Measurements from ENCODE around the gene SRPRB.
"Not testable (repeated sequence)": the region's sequence is repeated elsewhere in the genome, so short reads cannot be mapped to it uniquely, and the experiment has no call there.

The SRPRB gene

DNA sequence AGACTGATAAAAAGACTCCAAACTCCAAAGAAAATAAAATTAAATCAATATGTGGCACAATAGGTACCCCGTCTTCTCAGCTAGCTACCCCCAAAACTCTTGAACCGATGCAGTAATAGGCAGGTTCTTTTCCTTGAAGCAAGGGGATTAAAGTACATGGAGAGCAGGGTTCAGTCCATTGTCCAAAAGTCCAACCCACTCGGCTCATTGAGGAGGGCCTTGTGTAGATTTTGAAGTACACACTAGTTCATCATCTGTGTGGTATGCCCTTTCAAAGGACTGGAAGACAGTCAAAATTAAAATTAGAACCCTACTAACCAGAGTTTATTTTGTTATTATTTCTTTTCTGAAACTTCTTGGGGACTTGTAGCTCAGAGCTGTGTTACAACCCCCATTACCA, 36.1 kb upstream of the SRPRB start:
- H3K4me1 Mint-ChIP-seq (ENCODE audit: low read depth), result no peaks in the 10 kb centered on the region
- H3K27ac Mint-ChIP-seq, result no peak overlapping the region
- no peaks in the 10 kb centered on the region for H3K36me3 Mint-ChIP-seq (ENCODE audit: low read depth)
- no peak overlapping the region for H3K4me3 Mint-ChIP-seq
- peaks cover 6% of the 10 kb centered on the region for H3K27me3 Mint-ChIP-seq (ENCODE audit: low read depth)
- no peaks in the 10 kb centered on the region for H3K9me3 Mint-ChIP-seq

GRCh38 chr3:133773732-133774131, 31.9 kb upstream of the SRPRB start:
- H3K27ac Mint-ChIP-seq, result no peak overlapping the region
- no peaks in the 10 kb centered on the region for H3K36me3 Mint-ChIP-seq (ENCODE audit: low read depth)
- no peaks in the 10 kb centered on the region for H3K9me3 Mint-ChIP-seq

DNA sequence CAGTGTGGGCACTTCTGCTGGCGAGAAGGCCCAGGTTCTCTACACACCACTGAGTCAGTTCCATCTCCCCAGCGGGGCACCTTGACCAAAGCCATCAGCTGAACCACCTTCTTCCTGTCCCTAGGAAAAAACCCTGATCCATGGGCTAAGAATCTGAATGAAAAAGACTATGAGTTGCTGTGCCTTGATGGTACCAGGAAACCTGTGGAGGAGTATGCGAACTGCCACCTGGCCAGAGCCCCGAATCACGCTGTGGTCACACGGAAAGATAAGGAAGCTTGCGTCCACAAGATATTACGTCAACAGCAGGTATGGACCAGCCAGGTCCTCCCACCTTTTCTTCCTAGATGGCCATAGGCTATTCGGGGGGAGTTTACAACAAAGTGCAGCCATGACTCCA, 30.3 kb upstream of the SRPRB start:
- no peaks in the 10 kb centered on the region for H3K9me3 Mint-ChIP-seq
- no peak overlapping the region for H3K27ac Mint-ChIP-seq
- H3K4me1 Mint-ChIP-seq (ENCODE audit: low read depth), result no peaks in the 10 kb centered on the region
- H3K36me3 Mint-ChIP-seq (ENCODE audit: low read depth), result no peaks in the 10 kb centered on the region
- peaks cover 19% of the 10 kb centered on the region for H3K27me3 Mint-ChIP-seq (ENCODE audit: low read depth)
- no peak overlapping the region for H3K4me3 Mint-ChIP-seq

More at GRCh38 chr3:133773732-133774131, 31.9 kb upstream of the SRPRB start:
- no peak overlapping the region for H3K4me3 Mint-ChIP-seq
- H3K27me3 Mint-ChIP-seq (ENCODE audit: low read depth), result peaks cover 10% of the 10 kb centered on the region
- no peaks in the 10 kb centered on the region for H3K4me1 Mint-ChIP-seq (ENCODE audit: low read depth)

GRCh38 chr3:133775835-133776234, 29.8 kb upstream of the SRPRB start:
- H3K9me3 Mint-ChIP-seq, result no peaks in the 10 kb centered on the region
- H3K4me1 Mint-ChIP-seq (ENCODE audit: low read depth), result no peaks in the 10 kb centered on the region
- H3K27ac Mint-ChIP-seq, result no peak overlapping the region
- H3K27me3 Mint-ChIP-seq (ENCODE audit: low read depth), result peaks cover 19% of the 10 kb centered on the region
- no peak overlapping the region for H3K4me3 Mint-ChIP-seq
- no peaks in the 10 kb centered on the region for H3K36me3 Mint-ChIP-seq (ENCODE audit: low read depth)

- H3K4me1 Mint-ChIP-seq (ENCODE audit: low read depth), result no peaks in the 10 kb centered on the region
- H3K9me3 Mint-ChIP-seq, result no peaks in the 10 kb centered on the region
- no peak overlapping the region for H3K27ac Mint-ChIP-seq
- H3K4me3 Mint-ChIP-seq, result no peak overlapping the region
- H3K27me3 Mint-ChIP-seq (ENCODE audit: low read depth), result peaks cover 25% of the 10 kb centered on the region
- H3K36me3 Mint-ChIP-seq (ENCODE audit: low read depth), result no peaks in the 10 kb centered on the region
These were observed 28.7 kb upstream of the SRPRB start for GRCh38 chr3:133776794-133777438.

GRCh38 chr3:133777807-133778568, 27.6 kb upstream of the SRPRB start:
- H3K4me1 Mint-ChIP-seq (ENCODE audit: low read depth), result no peaks in the 10 kb centered on the region
- no peak overlapping the region for H3K4me3 Mint-ChIP-seq

GRCh38 chr3:133779626-133780203, 25.9 kb upstream of the SRPRB start:
- H3K9me3 Mint-ChIP-seq, result no peaks in the 10 kb centered on the region
- no peak overlapping the region for H3K27ac Mint-ChIP-seq
- peaks cover 32% of the 10 kb centered on the region for H3K27me3 Mint-ChIP-seq (ENCODE audit: low read depth)
- no peaks in the 10 kb centered on the region for H3K36me3 Mint-ChIP-seq (ENCODE audit: low read depth)
- no peaks in the 10 kb centered on the region for H3K4me1 Mint-ChIP-seq (ENCODE audit: low read depth)
- H3K4me3 Mint-ChIP-seq, result no peak overlapping the region

More at GRCh38 chr3:133777807-133778568, 27.6 kb upstream of the SRPRB start:
- no peaks in the 10 kb centered on the region for H3K36me3 Mint-ChIP-seq (ENCODE audit: low read depth)
- no peak overlapping the region for H3K27ac Mint-ChIP-seq
- H3K9me3 Mint-ChIP-seq, result no peaks in the 10 kb centered on the region
- peaks cover 32% of the 10 kb centered on the region for H3K27me3 Mint-ChIP-seq (ENCODE audit: low read depth)

DNA sequence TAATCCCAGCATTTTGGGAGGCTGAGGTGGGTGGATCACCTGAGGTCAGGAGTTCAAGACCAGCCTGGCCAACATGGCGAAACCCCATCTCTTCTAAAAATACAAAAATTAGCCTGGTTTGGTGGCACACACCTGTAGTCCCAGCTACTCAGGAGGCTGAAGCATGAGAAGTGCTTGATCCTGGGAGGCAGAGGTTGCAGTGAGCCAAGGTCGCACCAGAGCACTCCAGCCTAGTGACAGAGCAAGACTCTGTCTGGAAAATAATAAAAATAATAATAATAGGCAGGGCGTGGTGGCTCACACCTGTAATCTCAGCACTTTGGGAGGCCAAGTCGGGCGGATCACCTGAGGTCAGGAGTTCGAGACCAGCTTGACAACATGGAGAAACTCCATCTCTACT, 24.9 kb upstream of the SRPRB start:
- H3K4me3 Mint-ChIP-seq; H3K27ac Mint-ChIP-seq; H3K4me1 Mint-ChIP-seq (ENCODE audit: low read depth): not testable (repeated sequence)

DNA sequence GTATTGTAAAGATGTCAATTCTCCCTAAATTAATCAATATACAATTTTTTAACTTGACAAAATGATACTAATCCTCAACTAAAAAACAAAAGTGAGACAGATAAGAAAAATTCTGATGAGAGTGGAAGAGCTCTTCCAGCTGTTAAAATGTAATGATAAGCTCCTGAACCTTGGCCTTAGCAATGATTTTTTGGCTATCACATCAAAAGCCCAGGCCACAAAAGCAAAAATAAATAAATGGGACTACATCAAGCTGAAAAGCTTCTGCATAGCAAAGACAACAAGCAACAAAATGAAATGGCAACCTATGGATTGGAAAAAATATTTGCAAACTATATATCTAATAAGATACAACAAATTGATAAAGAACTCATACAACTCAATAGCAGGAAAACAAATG, 24.0 kb upstream of the SRPRB start:
- Mint-ChIP-seq H3K4me1 (ENCODE audit: low read depth) (no peaks in the 10 kb centered on the region), H3K27me3 (ENCODE audit: low read depth) (peaks cover 31% of the 10 kb centered on the region), H3K27ac (no peak overlapping the region), H3K36me3 (ENCODE audit: low read depth) (no peaks in the 10 kb centered on the region), H3K9me3 (no peaks in the 10 kb centered on the region), H3K4me3 (no peak overlapping the region)

More for the DNA sequence above, 24.9 kb upstream of the SRPRB start:
- H3K36me3 Mint-ChIP-seq (ENCODE audit: low read depth); H3K9me3 Mint-ChIP-seq: not testable (repeated sequence)
- H3K27me3 Mint-ChIP-seq (ENCODE audit: low read depth), result peaks cover 27% of the 10 kb centered on the region

- Mint-ChIP-seq H3K36me3 (ENCODE audit: low read depth) (no peaks in the 10 kb centered on the region), H3K4me1 (ENCODE audit: low read depth) (no peaks in the 10 kb centered on the region), H3K9me3 (no peaks in the 10 kb centered on the region), H3K27me3 (ENCODE audit: low read depth) (peaks cover 31% of the 10 kb centered on the region), H3K27ac (no peak overlapping the region), H3K4me3 (no peak overlapping the region)
These were observed 23.2 kb upstream of the SRPRB start for GRCh38 chr3:133782454-133782853.

- Mint-ChIP-seq H3K4me3 (no peak overlapping the region), H3K27me3 (ENCODE audit: low read depth) (peaks cover 31% of the 10 kb centered on the region), H3K27ac (no peak overlapping the region), H3K9me3 (no peaks in the 10 kb centered on the region), H3K36me3 (ENCODE audit: low read depth) (no peaks in the 10 kb centered on the region), H3K4me1 (ENCODE audit: low read depth) (no peaks in the 10 kb centered on the region)
These were observed 21.9 kb upstream of the SRPRB start for GRCh38 chr3:133783762-133784161.

- H3K27me3 Mint-ChIP-seq (ENCODE audit: low read depth), result peaks cover 8% of the 10 kb centered on the region
- no peaks in the 10 kb centered on the region for H3K4me1 Mint-ChIP-seq (ENCODE audit: low read depth)
These were observed 17.6 kb upstream of the SRPRB start for GRCh38 chr3:133788024-133788423.

GRCh38 chr3:133792171-133792763, 13.3 kb upstream of the SRPRB start:
- no peak overlapping the region for H3K4me3 Mint-ChIP-seq
- H3K9me3 Mint-ChIP-seq, result peaks cover 29% of the 10 kb centered on the region
- H3K27ac Mint-ChIP-seq, result no peak overlapping the region
- H3K27me3 Mint-ChIP-seq (ENCODE audit: low read depth), result peaks cover 9% of the 10 kb centered on the region
- H3K4me1 Mint-ChIP-seq (ENCODE audit: low read depth), result no peaks in the 10 kb centered on the region
- H3K36me3 Mint-ChIP-seq (ENCODE audit: low read depth), result no peaks in the 10 kb centered on the region

More at GRCh38 chr3:133788024-133788423, 17.6 kb upstream of the SRPRB start:
- H3K36me3 Mint-ChIP-seq (ENCODE audit: low read depth), result no peaks in the 10 kb centered on the region
- H3K9me3 Mint-ChIP-seq, result peaks cover 20% of the 10 kb centered on the region
- no peak overlapping the region for H3K27ac Mint-ChIP-seq
- H3K4me3 Mint-ChIP-seq, result no peak overlapping the region

- peaks cover 14% of the 10 kb centered on the region for H3K9me3 Mint-ChIP-seq
- no peaks in the 10 kb centered on the region for H3K36me3 Mint-ChIP-seq (ENCODE audit: low read depth)
- H3K4me3 Mint-ChIP-seq, result no peak overlapping the region
- peaks cover 40% of the 10 kb centered on the region for H3K27me3 Mint-ChIP-seq (ENCODE audit: low read depth)
- H3K4me1 Mint-ChIP-seq (ENCODE audit: low read depth), result no peaks in the 10 kb centered on the region
- H3K27ac Mint-ChIP-seq, result no peak overlapping the region
These were observed 8.1 kb upstream of the SRPRB start for GRCh38 chr3:133797396-133798105.
